ENCODE results near the gene RFNG.

DNA sequence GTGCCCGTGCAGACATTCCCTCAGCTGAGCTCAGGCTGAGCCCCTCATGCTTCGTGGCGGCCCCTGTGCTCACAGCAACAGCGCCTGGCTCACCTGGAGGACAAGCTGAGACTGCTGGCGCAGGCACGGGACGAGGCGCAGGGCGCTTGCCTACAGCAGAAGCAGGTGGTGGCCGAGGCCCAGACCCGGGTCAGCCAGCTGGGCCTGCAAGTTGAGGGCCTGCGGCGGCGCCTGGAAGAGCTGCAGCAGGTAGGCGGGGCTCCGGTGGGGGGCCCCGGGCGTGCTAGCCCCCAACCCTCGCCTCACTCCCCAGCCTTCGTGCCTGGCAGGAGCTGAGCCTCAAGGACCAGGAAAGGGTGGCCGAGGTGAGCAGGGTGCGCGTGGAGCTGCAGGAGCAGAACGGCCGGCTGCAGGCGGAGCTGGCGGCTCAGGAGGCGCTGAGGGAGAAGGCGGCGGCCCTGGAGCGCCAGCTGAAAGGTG lies 21.6 kb downstream of the RFNG start:
- TF ChIP-seq SIN3A (IDR thresholded peaks at IDR 0.05; ENCODE audit: low read depth, low read length) (no peak), POLR2A (IDR thresholded peaks at IDR 0.05; ENCODE audit: low read depth, low read length) (no peak), EZH2 (IDR thresholded peaks at IDR 0.05; ENCODE audit: borderline replicate concordance, control insufficient read depth, low read depth, low read length) (no peak)
